CD4-positive, alpha-beta T cell treated with Interleukin-2 at 100 ng/mL for 4 hours (primary cell): ENCODE data around the gene CSAG1.
"Not testable (repeated sequence)": the region's sequence is repeated elsewhere in the genome, so short reads cannot be mapped to it uniquely, and the experiment has no call there.

ENCODE experiments used
- DNase-seq: peaks from one replicate; pipeline ENCODE4 v3.0.0-alpha.2; 2020; ENCODE audit warnings: low spot score

CSAG1 gene

GRCh38 chrX:152733261-152733975, at the start of gene CSAG1, which contains the start of gene MAGEA12:
CSAG1 (minus strand) TSS chrX:152733721; CDS start chrX:152732460, 1,261 bp downstream.
MAGEA12 (plus strand) TSS chrX:152733757; CDS start chrX:152736162, 2,405 bp downstream.
- DNase-seq: no peak

GRCh38 chrX:152769549-152770289, 36.2 kb upstream of the CSAG1 start, which contains the start of gene MAGEA6:
MAGEA6 (minus strand) TSS chrX:152769689; CDS start chrX:152767650, 2,039 bp downstream.
- DNase-seq: not testable (repeated sequence)

- DNase-seq: not testable (repeated sequence)
Measured at GRCh38 chrX:152766562-152766961, 33.0 kb upstream of the CSAG1 start.

- DNase-seq: not testable (repeated sequence)
Measured at GRCh38 chrX:152761582-152761981, 28.1 kb upstream of the CSAG1 start.

GRCh38 chrX:152759544-152759943, 26.0 kb upstream of the CSAG1 start:
- not testable (repeated sequence) for DNase-seq

- not testable (repeated sequence) for DNase-seq
Measured at GRCh38 chrX:152758918-152759317, 25.4 kb upstream of the CSAG1 start, which contains the start of gene CSAG3. CSAG3 (plus strand) TSS chrX:152759218.

GRCh38 chrX:152754871-152755270, 21.4 kb upstream of the CSAG1 start:
- DNase-seq: not testable (repeated sequence)

GRCh38 chrX:152753686-152754650, 20.4 kb upstream of the CSAG1 start, which contains the start of gene MAGEA2:
MAGEA2 (minus strand) TSS chrX:152753842; CDS start chrX:152751363, 2,479 bp downstream.
- DNase-seq: not testable (repeated sequence)

GRCh38 chrX:152738560-152738959, 5.0 kb upstream of the CSAG1 start:
- DNase-seq: no peak

GRCh38 chrX:152736528-152736927, 3.0 kb upstream of the CSAG1 start:
- not testable (repeated sequence) for DNase-seq

- DNase-seq: no peak
Measured at GRCh38 chrX:152735860-152736511, 2.5 kb upstream of the CSAG1 start.

- no peak for DNase-seq
Measured at GRCh38 chrX:152735101-152735500, 1.6 kb upstream of the CSAG1 start.

GRCh38 chrX:152734143-152734858, 780 bp upstream of the CSAG1 start:
- DNase-seq: not testable (repeated sequence)

GRCh38 chrX:152725409-152725808, 8.1 kb downstream of the CSAG1 start:
- DNase-seq: no peak

- not testable (repeated sequence) for DNase-seq
Measured at GRCh38 chrX:152713815-152714787, 19.4 kb downstream of the CSAG1 start, which contains the start of gene MAGEA2B. MAGEA2B (plus strand) TSS chrX:152714628; CDS start chrX:152717107, 2,479 bp downstream.

- not testable (repeated sequence) for DNase-seq
Measured at GRCh38 chrX:152713195-152713594, 20.3 kb downstream of the CSAG1 start.

GRCh38 chrX:152709173-152709572, 24.3 kb downstream of the CSAG1 start, which contains the start of gene CSAG2:
CSAG2 (minus strand) TSS chrX:152709273; CDS start chrX:152709112, 161 bp downstream.
- not testable (repeated sequence) for DNase-seq

- DNase-seq: not testable (repeated sequence)
Measured at GRCh38 chrX:152706500-152706899, 27.0 kb downstream of the CSAG1 start.

- not testable (repeated sequence) for DNase-seq
Measured at GRCh38 chrX:152700390-152700789, 33.1 kb downstream of the CSAG1 start.
